Measurements from ENCODE around the gene MED27. TPM values are rescaled to one million over a fixed set of nuclear protein-coding genes. Genes with fewer than 3 reads are reported as not detected.

Gene MED27
- total and polyA plus RNA-seq, 2 of the 8 experiments (the other 6 are each of a cell fraction or from before 2014, with no cell fraction given): 29.9 to 56.5 TPM

DNA sequence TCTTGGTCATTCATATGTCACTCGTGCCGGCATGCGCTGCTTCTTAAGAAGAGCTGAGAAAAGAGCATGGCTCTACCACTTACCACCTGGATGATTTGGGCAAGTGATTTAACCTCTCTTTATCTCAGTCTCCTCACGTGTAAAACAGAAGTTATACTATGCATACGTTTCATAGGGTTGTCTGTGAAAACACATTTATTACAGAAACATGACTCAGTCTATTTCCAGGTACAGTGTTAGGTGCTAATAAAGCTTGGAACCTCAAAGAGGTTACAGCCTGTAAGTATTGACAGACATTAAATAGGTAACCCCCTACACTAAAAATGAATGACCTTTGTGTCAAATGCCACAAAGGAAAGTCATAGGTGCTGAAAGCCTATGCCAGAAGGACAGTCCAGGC is 43.1 kb downstream of the MED27 start:
- Histone ChIP-seq H3K4me2 (ENCODE audit: insufficient read depth in 1 of 2, low read depth in 2 of 2, low read length in 2 of 2) (no peak overlapping the region), H3K27ac (ENCODE audit: low read depth, low read length) (no peak overlapping the region), H3K36me3 (ENCODE audit: control insufficient read depth in 2 of 4, insufficient read depth in 4 of 4, low read length in 3 of 4) (no peaks in the 10 kb centered on the region), H2AFZ (ENCODE audit: low read length) (no peak overlapping the region), H3K9me3 (ENCODE audit: insufficient read depth in 2 of 2, low read depth in 1 of 2, low read length in 1 of 2) (no peaks in the 10 kb centered on the region), H4K8ac (ENCODE audit: extremely low read depth, insufficient read depth, low read length) (no peak overlapping the region), H3K27me3 (replicated peaks in 1 of 4; ENCODE audit: control insufficient read depth in 3 of 4, extremely low read depth in 1 of 4, insufficient read depth in 3 of 4, low read length in 3 of 4) (no peaks in the 10 kb centered on the region), H3K4me3 (ENCODE audit: extremely low read depth in 1 of 4, insufficient read depth in 2 of 4, low read depth in 3 of 4, low read length in 4 of 4) (no peak overlapping the region), H2BK12ac (ENCODE audit: low read depth, low read length) (no peak overlapping the region), H2BK20ac (ENCODE audit: low read length) (no peak overlapping the region), H4K5ac (ENCODE audit: insufficient read length, low read depth, low read length) (no peak overlapping the region), H2AK5ac (ENCODE audit: low read depth, low read length) (no peak overlapping the region), H3K23ac (ENCODE audit: insufficient read length) (no peak overlapping the region), H3K4ac (replicated peaks; ENCODE audit: insufficient read length, low read depth, low read length) (no peak overlapping the region), H3K79me1 (ENCODE audit: low read depth, low read length) (peaks cover 10% of the 10 kb centered on the region; the same call in 1 of the 2 replicates), H4K20me1 (replicated peaks in 1 of 2; ENCODE audit: control insufficient read depth in 1 of 2, insufficient read depth in 2 of 2, low read length in 2 of 2) (peaks cover 6 to 29% of the 10 kb centered on the region in 2 experiments), H4K91ac (replicated peaks; ENCODE audit: insufficient read length, low read length) (no peak overlapping the region), H3K23me2 (ENCODE audit: low read depth, low read length) (no peaks in the 10 kb centered on the region), H2BK15ac (ENCODE audit: low read length) (no peak overlapping the region), H3K4me1 (replicated peaks in 1 of 4; ENCODE audit: control insufficient read depth in 3 of 4, insufficient read depth in 4 of 4, low read length in 3 of 4) (peaks cover 0 to 16% (median 5%) of the 10 kb centered on the region in 4 experiments; a peak in 5 of 7 replicates), H2BK5ac (ENCODE audit: low read depth, low read length) (no peak overlapping the region), H3K79me2 (ENCODE audit: control insufficient read depth in 1 of 2, insufficient read depth in 2 of 2, low read length in 2 of 2) (peaks cover 0 to 43% of the 10 kb centered on the region in 2 experiments; a peak in 2 of 4 replicates), H3K9ac (replicated peaks in 1 of 4; ENCODE audit: extremely low read depth in 1 of 4, low read depth in 3 of 4, low read length in 3 of 4) (no peak overlapping the region), H3K14ac (ENCODE audit: insufficient read length) (no peak overlapping the region), H3K56ac (replicated peaks; ENCODE audit: insufficient read length, low read depth, low read length) (no peak overlapping the region), H2BK120ac (replicated peaks; ENCODE audit: low read depth, low read length) (no peak overlapping the region), H3K18ac (ENCODE audit: extremely low read depth, low read length) (no peak overlapping the region)
- ChIA-PET POLR2A (ENCODE audit: partially characterized antibody) (interaction anchor here (0.9 kb wide), 1 partner anchor 47 kb away, joined by 3 read pairs; no protein-coding TSS in a partner anchor), CTCF (ENCODE audit: partially characterized antibody) (interaction anchor here (0.8 to 2.5 kb wide), 7 partner anchors 9 to 141 kb away, joined by 3 to 6 read pairs (median 3); no protein-coding TSS in a partner anchor)
- FAIRE-seq: no peak
- 97% methylated on average over 5 of the region's 5 CpGs; no CpG with 5 or more reads in 1 of the 2 experiments for WGBS, 2 experiments (ENCODE audit: extremely low coverage in 1 of 2, insufficient coverage in 1 of 2, insufficient read length in 1 of 2, insufficient replicate concordance in 2 of 2, low coverage in 1 of 2, low lambda C conversion rate in 2 of 2, missing lambda C conversion rate in 1 of 2)
- DNase-seq (ENCODE audit: low read depth in 1 of 2, low spot score in 2 of 2): no peak
- TF ChIP-seq BACH1 (IDR thresholded peaks at IDR 0.05; ENCODE audit: low read length): no peak
- TF ChIP-seq EP300 (IDR thresholded peaks at IDR 0.05; ENCODE audit: borderline replicate concordance in 1 of 2, low read depth in 2 of 2, low read length in 2 of 2): no peak
- no peak for TF ChIP-seq RXRA (IDR thresholded peaks at IDR 0.05; ENCODE audit: insufficient read depth, low read depth, low read length)
- TF ChIP-seq HDAC2 (IDR thresholded peaks at IDR 0.05; ENCODE audit: borderline replicate concordance in 1 of 2, low read depth in 2 of 2, low read length in 2 of 2): no peak
- TF ChIP-seq KDM1A (IDR thresholded peaks at IDR 0.05; ENCODE audit: borderline replicate concordance, low read length): no peak
- TF ChIP-seq ASH2L (IDR thresholded peaks at IDR 0.05; ENCODE audit: low read length): no peak
- TF ChIP-seq SAP30 (IDR thresholded peaks at IDR 0.05; ENCODE audit: insufficient read depth, insufficient replicate concordance, low read length): no peak
- no peak for TF ChIP-seq EGR1 (IDR thresholded peaks at IDR 0.05; ENCODE audit: borderline replicate concordance, low read depth, low read length)
- TF ChIP-seq BRCA1 (IDR thresholded peaks at IDR 0.05; ENCODE audit: low read depth, low read length): no peak
- no peak for TF ChIP-seq RBBP5 (IDR thresholded peaks at IDR 0.05; ENCODE audit: borderline replicate concordance, low read depth, low read length)
- TF ChIP-seq NRF1 (IDR thresholded peaks at IDR 0.05; ENCODE audit: low read depth, low read length): no peak
- TF ChIP-seq KDM4A (IDR thresholded peaks at IDR 0.05; ENCODE audit: low read depth, low read length, severe bottlenecking): no peak
- TF ChIP-seq CBX5 (IDR thresholded peaks at IDR 0.05; ENCODE audit: low read depth, low read length): no peak
- no peak for TF ChIP-seq CREB1 (IDR thresholded peaks at IDR 0.05)
